Measurements from ENCODE around the gene TRAF3IP1. TPM values are rescaled to one million over a fixed set of nuclear protein-coding genes. Genes with fewer than 3 reads are reported as not detected.
"Not testable (repeated sequence)": the region's sequence is repeated elsewhere in the genome, so short reads cannot be mapped to it uniquely, and the experiment has no call there.

The TRAF3IP1 gene
- total RNA-seq, 1 donor from 2014 or later = 19.3 TPM

GRCh38 chr2:238369591-238370040 is 49.3 kb downstream of the TRAF3IP1 start:
- Mint-ChIP-seq H3K27ac (ENCODE audit: unreplicated experiment) (no peak overlapping the region), H3K27me3 (ENCODE audit: low read depth) (no peaks in the 10 kb centered on the region), H3K4me1 (peaks cover 6% of the 10 kb centered on the region), H3K9me3 (peaks cover 5% of the 10 kb centered on the region), H3K4me3 (no peak overlapping the region), H3K36me3 (ENCODE audit: low read depth) (peaks cover 12% of the 10 kb centered on the region)
- no peak for DNase-seq (ENCODE audit: low read depth, low spot score)
- no peak for TF ChIP-seq CTCF (conservative IDR thresholded peaks at IDR 0.05)

- peaks cover 6% of the 10 kb centered on the region for H3K4me1 Mint-ChIP-seq
- no peak for TF ChIP-seq CTCF (conservative IDR thresholded peaks at IDR 0.05)
- peaks cover 5% of the 10 kb centered on the region for H3K9me3 Mint-ChIP-seq
- H3K36me3 Mint-ChIP-seq (ENCODE audit: low read depth) = peaks cover 12% of the 10 kb centered on the region
- no peaks in the 10 kb centered on the region for H3K27me3 Mint-ChIP-seq (ENCODE audit: low read depth)
- no peak overlapping the region for H3K4me3 Mint-ChIP-seq
- no peak for DNase-seq (ENCODE audit: low read depth, low spot score)
- no peak overlapping the region for H3K27ac Mint-ChIP-seq (ENCODE audit: unreplicated experiment)
Observed at GRCh38 chr2:238370094-238370822, 49.9 kb downstream of the TRAF3IP1 start.

- Mint-ChIP-seq H3K4me1 (peaks cover 6% of the 10 kb centered on the region), H3K36me3 (ENCODE audit: low read depth) (peaks cover 12% of the 10 kb centered on the region)
- peak; percentile 80 for TF ChIP-seq CTCF (conservative IDR thresholded peaks at IDR 0.05)
Observed at GRCh38 chr2:238370823-238371372, 50.6 kb downstream of the TRAF3IP1 start.

GRCh38 chr2:238372277-238372676 is 52.0 kb downstream of the TRAF3IP1 start:
- H3K9me3 Mint-ChIP-seq; H3K27ac Mint-ChIP-seq (ENCODE audit: unreplicated experiment); H3K4me1 Mint-ChIP-seq; DNase-seq (ENCODE audit: low read depth, low spot score); H3K4me3 Mint-ChIP-seq; H3K27me3 Mint-ChIP-seq (ENCODE audit: low read depth): not testable (repeated sequence)
- H3K36me3 Mint-ChIP-seq (ENCODE audit: low read depth) = peaks cover 12% of the 10 kb centered on the region

More at GRCh38 chr2:238370823-238371372, 50.6 kb downstream of the TRAF3IP1 start:
- peak; percentile 43 for DNase-seq (ENCODE audit: low read depth, low spot score)
- Mint-ChIP-seq H3K9me3 (peaks cover 5% of the 10 kb centered on the region), H3K4me3 (no peak overlapping the region), H3K27me3 (ENCODE audit: low read depth) (no peaks in the 10 kb centered on the region), H3K27ac (ENCODE audit: unreplicated experiment) (no peak overlapping the region)

- TF ChIP-seq CTCF (conservative IDR thresholded peaks at IDR 0.05) = no peak
- H3K9me3 Mint-ChIP-seq = peaks cover 5% of the 10 kb centered on the region
- no peak for DNase-seq (ENCODE audit: low read depth, low spot score)
- peaks cover 19% of the 10 kb centered on the region for H3K36me3 Mint-ChIP-seq (ENCODE audit: low read depth)
- no peak overlapping the region for H3K27ac Mint-ChIP-seq (ENCODE audit: unreplicated experiment)
- no peak overlapping the region for H3K4me3 Mint-ChIP-seq
- H3K4me1 Mint-ChIP-seq = peaks cover 24% of the 10 kb centered on the region
- H3K27me3 Mint-ChIP-seq (ENCODE audit: low read depth) = no peaks in the 10 kb centered on the region
Observed at GRCh38 chr2:238376884-238377391, 56.6 kb downstream of the TRAF3IP1 start.
